ENCODE data around the gene ZKSCAN8.
"Not testable (repeated sequence)": the region's sequence is repeated elsewhere in the genome, so short reads cannot be mapped to it uniquely, and the experiment has no call there.

The ZKSCAN8 gene

DNA sequence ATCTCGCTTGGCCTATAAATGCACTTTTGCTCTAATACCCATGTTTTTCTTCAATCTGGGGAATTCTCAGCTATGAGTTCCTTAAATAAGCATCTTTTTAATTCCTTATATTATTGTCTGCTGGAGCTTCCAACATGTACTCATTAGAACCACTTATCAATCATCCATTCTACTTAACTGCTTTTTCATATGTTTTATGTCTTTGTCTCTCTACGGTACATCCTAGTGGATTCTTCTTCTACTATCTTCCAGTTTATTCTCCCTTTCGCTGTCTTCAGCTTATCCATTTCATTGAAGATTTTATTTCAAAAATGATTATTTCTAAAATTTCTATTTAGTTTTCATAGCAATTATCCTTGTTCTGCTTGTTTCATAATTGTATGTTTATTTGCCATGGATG lies 29.7 kb upstream of the ZKSCAN8 start:
- peaks cover 21% of the 10 kb centered on the region for H3K36me3 ChIP-seq
- no peaks in the 10 kb centered on the region for H3K4me1 ChIP-seq (ENCODE audit: control insufficient read depth in 1 of 2, insufficient read depth in 1 of 2, low read depth in 1 of 2, low read length in 1 of 2)
- TF ChIP-seq, protein P1, sequence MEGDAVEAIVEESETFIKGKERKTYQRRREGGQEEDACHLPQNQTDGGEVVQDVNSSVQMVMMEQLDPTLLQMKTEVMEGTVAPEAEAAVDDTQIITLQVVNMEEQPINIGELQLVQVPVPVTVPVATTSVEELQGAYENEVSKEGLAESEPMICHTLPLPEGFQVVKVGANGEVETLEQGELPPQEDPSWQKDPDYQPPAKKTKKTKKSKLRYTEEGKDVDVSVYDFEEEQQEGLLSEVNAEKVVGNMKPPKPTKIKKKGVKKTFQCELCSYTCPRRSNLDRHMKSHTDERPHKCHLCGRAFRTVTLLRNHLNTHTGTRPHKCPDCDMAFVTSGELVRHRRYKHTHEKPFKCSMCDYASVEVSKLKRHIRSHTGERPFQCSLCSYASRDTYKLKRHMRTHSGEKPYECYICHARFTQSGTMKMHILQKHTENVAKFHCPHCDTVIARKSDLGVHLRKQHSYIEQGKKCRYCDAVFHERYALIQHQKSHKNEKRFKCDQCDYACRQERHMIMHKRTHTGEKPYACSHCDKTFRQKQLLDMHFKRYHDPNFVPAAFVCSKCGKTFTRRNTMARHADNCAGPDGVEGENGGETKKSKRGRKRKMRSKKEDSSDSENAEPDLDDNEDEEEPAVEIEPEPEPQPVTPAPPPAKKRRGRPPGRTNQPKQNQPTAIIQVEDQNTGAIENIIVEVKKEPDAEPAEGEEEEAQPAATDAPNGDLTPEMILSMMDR (IDR thresholded peaks at IDR 0.05) = no peak
- no peak overlapping the region for H3K4me3 ChIP-seq (ENCODE audit: low read depth in 1 of 2, low read length in 1 of 2)
- H3K27me3 ChIP-seq = peaks cover 32% of the 10 kb centered on the region
- H3K27ac ChIP-seq = no peak overlapping the region
- no peaks in the 10 kb centered on the region for H3K9me3 ChIP-seq

DNA sequence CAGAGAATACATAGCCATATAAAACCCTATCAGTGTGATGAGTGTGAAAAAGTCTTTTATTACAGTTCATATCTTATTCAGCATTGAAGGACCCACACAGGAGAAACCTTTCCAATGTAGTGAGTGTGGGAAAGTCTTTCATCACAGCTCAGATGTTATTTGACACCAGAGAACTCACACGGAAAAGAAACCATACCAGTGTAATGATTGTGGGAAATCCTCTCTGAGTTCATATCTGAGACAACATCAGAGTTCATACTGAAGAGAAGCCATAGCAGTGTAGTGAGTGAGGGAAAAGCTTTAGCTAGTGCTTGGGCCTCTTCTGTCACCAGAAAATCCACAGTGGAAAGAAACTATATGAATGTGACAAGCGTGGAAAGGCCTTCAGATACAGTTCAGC lies 25.9 kb upstream of the ZKSCAN8 start:
- H3K27me3 ChIP-seq = peaks cover 12% of the 10 kb centered on the region
- H3K4me1 ChIP-seq (ENCODE audit: control insufficient read depth in 1 of 2, insufficient read depth in 1 of 2, low read depth in 1 of 2, low read length in 1 of 2) = no peaks in the 10 kb centered on the region
- TF ChIP-seq, protein P1 (IDR thresholded peaks at IDR 0.05) = no peak
- H3K9me3 ChIP-seq = no peaks in the 10 kb centered on the region
- H3K4me3 ChIP-seq (ENCODE audit: low read depth in 1 of 2, low read length in 1 of 2) = no peak overlapping the region
- H3K36me3 ChIP-seq = peaks cover 39% of the 10 kb centered on the region
- no peak overlapping the region for H3K27ac ChIP-seq

DNA sequence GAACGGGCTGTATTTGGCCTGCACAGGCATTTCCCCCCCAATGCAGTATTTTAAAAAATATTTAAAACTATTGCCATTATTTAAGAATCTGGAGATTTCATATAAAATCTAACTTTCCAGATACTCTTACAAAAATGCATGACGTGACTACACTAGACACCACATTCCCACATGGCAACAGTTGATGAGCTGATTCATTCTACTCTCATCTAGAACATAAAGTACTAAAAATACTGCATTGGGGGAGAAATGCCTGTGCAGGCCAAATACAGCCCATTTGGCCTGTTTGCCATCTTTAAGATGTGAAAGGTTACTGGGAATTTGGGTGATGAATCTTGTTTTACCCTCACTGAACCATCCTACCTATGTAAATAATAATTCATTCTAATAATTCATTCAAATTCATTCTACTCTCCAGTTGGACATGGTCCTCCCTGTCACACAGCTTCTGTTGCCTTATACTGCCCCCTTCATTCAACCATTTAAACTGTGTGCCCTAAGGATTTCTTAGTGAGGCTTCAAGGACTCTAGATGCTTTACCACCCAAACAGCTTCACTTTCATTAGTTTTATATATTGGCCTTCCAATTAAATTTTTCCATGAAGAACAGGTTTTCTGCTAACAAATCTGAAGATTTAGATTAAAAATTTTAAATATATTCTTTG lies 24.2 kb upstream of the ZKSCAN8 start:
- no peaks in the 10 kb centered on the region for H3K27me3 ChIP-seq
- H3K4me3 ChIP-seq (ENCODE audit: low read depth in 1 of 2, low read length in 1 of 2) = no peak overlapping the region
- no peaks in the 10 kb centered on the region for H3K9me3 ChIP-seq
- H3K4me1 ChIP-seq (ENCODE audit: control insufficient read depth in 1 of 2, insufficient read depth in 1 of 2, low read depth in 1 of 2, low read length in 1 of 2) = no peaks in the 10 kb centered on the region
- no peak overlapping the region for H3K27ac ChIP-seq
- peaks cover 45% of the 10 kb centered on the region for H3K36me3 ChIP-seq
- TF ChIP-seq, protein P1 (IDR thresholded peaks at IDR 0.05) = no peak

DNA sequence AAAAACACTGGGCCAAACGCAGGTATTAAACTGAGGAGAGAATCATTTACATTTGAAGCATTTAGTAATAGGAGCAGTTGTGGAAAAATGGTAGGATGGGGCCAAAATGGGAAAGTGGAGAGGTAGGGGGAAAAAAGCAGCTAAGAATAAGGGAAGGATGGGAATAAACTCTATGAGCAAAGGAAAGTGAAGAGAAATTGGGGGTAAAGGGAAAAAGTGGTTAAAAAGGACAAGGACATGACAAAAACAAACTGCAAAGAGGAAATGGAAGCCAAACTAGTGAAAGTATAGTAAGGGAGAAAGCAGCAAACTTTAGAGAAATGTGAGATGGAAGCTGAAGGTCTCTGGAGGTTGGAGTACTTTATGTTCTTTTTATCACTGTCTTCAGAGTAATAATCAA lies 23.5 kb upstream of the ZKSCAN8 start:
- Histone ChIP-seq H3K4me1 (ENCODE audit: control insufficient read depth in 1 of 2, insufficient read depth in 1 of 2, low read depth in 1 of 2, low read length in 1 of 2) (no peaks in the 10 kb centered on the region), H3K9me3 (no peaks in the 10 kb centered on the region), H3K27me3 (no peaks in the 10 kb centered on the region), H3K4me3 (ENCODE audit: low read depth in 1 of 2, low read length in 1 of 2) (no peak overlapping the region), H3K27ac (no peak overlapping the region), H3K36me3 (peaks cover 45% of the 10 kb centered on the region)
- TF ChIP-seq, protein P1 (IDR thresholded peaks at IDR 0.05) = no peak

DNA sequence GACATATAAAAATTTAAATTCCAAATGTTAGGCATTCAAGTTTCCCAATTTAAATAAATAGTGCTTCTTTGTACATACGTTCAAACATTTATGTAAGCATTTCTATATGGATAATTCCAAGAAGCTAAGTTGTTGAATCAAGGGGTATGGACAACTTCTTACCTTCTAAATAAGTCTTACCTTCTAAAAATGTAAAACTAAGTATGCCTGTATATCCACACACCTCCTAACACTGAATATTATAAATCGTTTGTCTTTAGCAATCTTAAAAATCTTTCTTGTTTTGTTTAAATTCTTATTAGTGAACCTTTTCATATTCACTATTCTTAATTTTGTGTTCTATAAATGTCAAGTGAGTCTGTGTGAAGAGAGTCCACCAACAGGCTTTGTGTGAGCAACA lies 19.8 kb upstream of the ZKSCAN8 start:
- Histone ChIP-seq H3K27me3 (no peaks in the 10 kb centered on the region), H3K4me1 (ENCODE audit: control insufficient read depth in 1 of 2, insufficient read depth in 1 of 2, low read depth in 1 of 2, low read length in 1 of 2) (peaks cover 15 to 16% of the 10 kb centered on the region in 2 experiments), H3K4me3 (ENCODE audit: low read depth in 1 of 2, low read length in 1 of 2) (no peak overlapping the region), H3K36me3 (peaks cover 32% of the 10 kb centered on the region), H3K27ac (no peak overlapping the region), H3K9me3 (no peaks in the 10 kb centered on the region)
- TF ChIP-seq, protein P1 (IDR thresholded peaks at IDR 0.05) = no peak

DNA sequence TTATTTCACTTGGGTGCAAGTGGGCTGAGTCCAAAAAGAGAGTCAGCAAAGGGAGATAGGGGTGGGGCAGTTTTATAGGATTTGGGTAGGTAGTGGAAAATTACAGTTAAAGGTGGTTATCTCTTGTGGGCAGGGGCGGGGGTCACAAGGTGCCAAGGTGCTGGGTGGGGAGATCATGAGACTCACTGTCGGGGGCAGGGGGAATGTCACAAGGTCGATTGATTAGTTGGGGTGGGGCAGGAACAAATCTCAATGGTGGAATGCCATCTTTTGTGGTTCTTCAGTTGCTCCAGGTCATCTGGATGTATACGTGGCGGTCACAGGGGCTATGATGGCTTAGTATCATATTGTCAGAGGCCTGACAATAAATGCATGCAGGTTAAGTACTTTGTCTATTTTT lies 19.4 kb upstream of the ZKSCAN8 start:
- not testable (repeated sequence) for H3K9me3 ChIP-seq; H3K27me3 ChIP-seq; H3K4me3 ChIP-seq (ENCODE audit: low read depth in 1 of 2, low read length in 1 of 2); H3K27ac ChIP-seq
- Histone ChIP-seq H3K36me3 (peaks cover 32% of the 10 kb centered on the region), H3K4me1 (ENCODE audit: control insufficient read depth in 1 of 2, insufficient read depth in 1 of 2, low read depth in 1 of 2, low read length in 1 of 2) (peaks cover 15 to 16% of the 10 kb centered on the region in 2 experiments)

All from neutrophil (primary cell).